Measurements from ENCODE around the gene PEX26. TPM values are rescaled to one million over a fixed set of nuclear protein-coding genes. Genes with fewer than 3 reads are reported as not detected.

Gene PEX26
- total RNA-seq, 4 donors from 2014 or later = 29.4 to 49.6 (median 39.4) TPM

DNA sequence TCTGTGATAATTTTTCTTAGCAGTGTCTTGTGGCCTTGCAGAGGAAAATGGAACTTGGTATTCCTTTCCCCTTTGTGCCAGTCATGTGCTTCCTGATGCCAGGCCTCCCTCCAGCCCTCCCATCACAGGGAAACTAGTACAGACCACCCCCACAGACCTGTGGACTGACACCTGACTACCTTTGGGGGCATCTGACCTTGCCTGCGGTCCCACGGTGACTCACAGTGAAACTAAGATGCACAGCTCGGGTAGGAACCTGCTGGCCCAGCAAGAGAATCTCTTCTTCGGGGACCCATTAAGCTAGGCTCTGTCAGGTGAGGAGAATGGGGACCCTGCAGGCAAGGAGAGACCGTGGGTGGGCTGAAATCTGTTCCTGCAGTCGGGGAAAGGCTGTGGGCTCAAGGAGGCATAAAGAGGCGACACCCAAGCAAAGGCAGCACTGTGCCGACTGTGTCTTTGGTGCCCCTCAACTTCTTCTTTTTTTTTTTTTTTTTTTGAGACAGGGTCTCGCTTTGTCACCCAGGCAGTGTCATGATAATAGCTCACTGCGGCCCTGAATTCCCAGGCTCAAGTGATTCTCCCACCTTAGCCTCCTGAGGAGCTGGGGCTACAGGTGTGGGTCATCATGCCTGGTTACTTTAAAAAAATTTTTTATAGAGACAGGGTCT, 20.8 kb upstream of the PEX26 start:
- Histone ChIP-seq H3K27ac (peak overlapping the region in 1 of 3 donors; percentile 41), H3K36me3 (no peaks in the 10 kb centered on the region), H3K9me3 (no peaks in the 10 kb centered on the region), H3K4me3 (replicated peaks in 1 of 3) (no peak overlapping the region), H3K27me3 (no peaks in the 10 kb centered on the region), H3K4me1 (peaks cover 0 to 19% of the 10 kb centered on the region in 2 donors)
- TF ChIP-seq, protein P1, sequence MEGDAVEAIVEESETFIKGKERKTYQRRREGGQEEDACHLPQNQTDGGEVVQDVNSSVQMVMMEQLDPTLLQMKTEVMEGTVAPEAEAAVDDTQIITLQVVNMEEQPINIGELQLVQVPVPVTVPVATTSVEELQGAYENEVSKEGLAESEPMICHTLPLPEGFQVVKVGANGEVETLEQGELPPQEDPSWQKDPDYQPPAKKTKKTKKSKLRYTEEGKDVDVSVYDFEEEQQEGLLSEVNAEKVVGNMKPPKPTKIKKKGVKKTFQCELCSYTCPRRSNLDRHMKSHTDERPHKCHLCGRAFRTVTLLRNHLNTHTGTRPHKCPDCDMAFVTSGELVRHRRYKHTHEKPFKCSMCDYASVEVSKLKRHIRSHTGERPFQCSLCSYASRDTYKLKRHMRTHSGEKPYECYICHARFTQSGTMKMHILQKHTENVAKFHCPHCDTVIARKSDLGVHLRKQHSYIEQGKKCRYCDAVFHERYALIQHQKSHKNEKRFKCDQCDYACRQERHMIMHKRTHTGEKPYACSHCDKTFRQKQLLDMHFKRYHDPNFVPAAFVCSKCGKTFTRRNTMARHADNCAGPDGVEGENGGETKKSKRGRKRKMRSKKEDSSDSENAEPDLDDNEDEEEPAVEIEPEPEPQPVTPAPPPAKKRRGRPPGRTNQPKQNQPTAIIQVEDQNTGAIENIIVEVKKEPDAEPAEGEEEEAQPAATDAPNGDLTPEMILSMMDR (IDR thresholded peaks at IDR 0.05) = no peak
- TF ChIP-seq POLR2A (IDR thresholded peaks at IDR 0.05) = no peak
- intact Hi-C loops (cut with DNase I) = no loop called here
- 88% methylated on average over 10 of the region's 10 CpGs for WGBS, 2 donors
- DNase-seq = no peak

DNA sequence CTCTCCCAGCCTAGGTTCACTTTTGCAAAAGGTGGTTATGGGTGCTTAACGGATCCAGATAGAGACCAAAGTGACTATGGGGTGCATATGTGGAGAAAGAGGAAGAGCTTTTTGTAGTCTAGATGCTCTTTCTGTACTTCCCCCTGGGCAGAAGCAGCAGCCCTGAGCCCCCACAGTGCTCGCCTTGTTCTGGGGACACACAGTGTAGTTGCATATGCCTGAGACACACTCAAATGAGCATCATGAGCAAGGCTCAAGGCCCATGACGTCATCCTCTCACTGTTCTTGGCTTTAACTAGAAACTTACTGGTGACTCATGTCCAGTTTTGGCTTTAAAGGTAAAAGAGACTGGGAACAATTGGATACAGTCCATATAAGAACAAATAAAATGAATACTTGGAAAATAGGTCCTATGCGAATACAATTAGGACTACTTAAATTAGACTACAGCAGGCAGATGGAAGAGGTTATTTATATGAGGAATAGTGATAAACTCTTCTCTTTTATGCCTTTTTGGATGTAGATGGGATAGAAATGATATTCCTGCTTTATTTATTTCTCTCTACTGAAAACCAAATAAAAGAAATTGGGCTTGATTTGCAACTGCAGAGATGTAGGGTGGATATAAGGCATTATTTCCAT, 20.1 kb upstream of the PEX26 start:
- Histone ChIP-seq H3K27me3 (no peaks in the 10 kb centered on the region), H3K4me3 (replicated peaks in 1 of 3) (no peak overlapping the region), H3K4me1 (peaks cover 0 to 20% of the 10 kb centered on the region in 2 donors), H3K9me3 (no peaks in the 10 kb centered on the region), H3K27ac (peak overlapping the region in 1 of 3 donors; percentile 35), H3K36me3 (no peaks in the 10 kb centered on the region)
- intact Hi-C loops (cut with DNase I) = no loop called here
- WGBS, 2 donors = 50 to 74% methylated on average over 4 of the region's 4 CpGs
- peak; percentile 40 to 51 for DNase-seq
- TF ChIP-seq, protein P1 (IDR thresholded peaks at IDR 0.05) = no peak
- no peak for TF ChIP-seq POLR2A (IDR thresholded peaks at IDR 0.05)

- intact Hi-C loops (cut with DNase I) = no loop called here
- no peaks in the 10 kb centered on the region for H3K9me3 ChIP-seq
- no peak for TF ChIP-seq POLR2A (IDR thresholded peaks at IDR 0.05)
- TF ChIP-seq, protein P1 (IDR thresholded peaks at IDR 0.05) = no peak
- H3K27ac ChIP-seq = no peak overlapping the region
- no peaks in the 10 kb centered on the region for H3K27me3 ChIP-seq
- peaks cover 0 to 26% of the 10 kb centered on the region in 2 donors for H3K4me1 ChIP-seq
- H3K36me3 ChIP-seq = no peaks in the 10 kb centered on the region
- no peak for DNase-seq
- WGBS, 2 donors = 92 to 97% methylated on average over 7 of the region's 7 CpGs
- no peak overlapping the region for H3K4me3 ChIP-seq (replicated peaks in 1 of 3)
These were observed 19.3 kb upstream of the PEX26 start for GRCh38 chr22:18058371-18059093.

- Histone ChIP-seq H3K4me3 (replicated peaks in 1 of 3) (no peak overlapping the region), H3K4me1 (peaks cover 0 to 26% of the 10 kb centered on the region in 2 donors), H3K27ac (no peak overlapping the region), H3K27me3 (no peaks in the 10 kb centered on the region), H3K9me3 (no peaks in the 10 kb centered on the region), H3K36me3 (no peaks in the 10 kb centered on the region)
- intact Hi-C loops (cut with DNase I) = no loop called here
- no peak for DNase-seq
- TF ChIP-seq, protein P1 (IDR thresholded peaks at IDR 0.05) = no peak
- TF ChIP-seq POLR2A (IDR thresholded peaks at IDR 0.05) = no peak
- WGBS, 2 donors = 81 to 91% methylated on average over 5 of the region's 5 CpGs
These were observed 18.7 kb upstream of the PEX26 start for GRCh38 chr22:18059094-18059417.

- H3K27me3 ChIP-seq = no peaks in the 10 kb centered on the region
- H3K4me3 ChIP-seq (replicated peaks in 1 of 3) = no peak overlapping the region
- intact Hi-C loops (cut with DNase I) = no loop called here
- H3K27ac ChIP-seq = no peak overlapping the region
- WGBS, 2 donors = 95 to 97% methylated on average over 3 of the region's 3 CpGs
- H3K9me3 ChIP-seq = no peaks in the 10 kb centered on the region
- TF ChIP-seq, protein P1 (IDR thresholded peaks at IDR 0.05) = no peak
- TF ChIP-seq POLR2A (IDR thresholded peaks at IDR 0.05) = no peak
- no peaks in the 10 kb centered on the region for H3K36me3 ChIP-seq
- H3K4me1 ChIP-seq = peaks cover 0 to 26% of the 10 kb centered on the region in 2 donors
- DNase-seq = no peak
These were observed 18.3 kb upstream of the PEX26 start for GRCh38 chr22:18059473-18059872.
